Activated naive CD8-positive, alpha-beta T cell treated with anti-CD3 and anti-CD28 coated beads for 36 hours (primary cell): Measurements from ENCODE around the gene NRXN3. TPM values are rescaled to one million over a fixed set of nuclear protein-coding genes. Genes with fewer than 3 reads are reported as not detected.
"Not testable (repeated sequence)": the region's sequence is repeated elsewhere in the genome, so short reads cannot be mapped to it uniquely, and the experiment has no call there.

Source experiments
- DNase-seq: peaks from one replicate; pipeline ENCODE4 v3.0.0; 2021
- H3K27ac Mint-ChIP-seq: one replicate; pipeline ENCODE4 v1.8.0; 2022; ENCODE audit warnings: mild to moderate bottlenecking, moderate library complexity, mixed read lengths
- H3K27me3 Mint-ChIP-seq: one replicate; pipeline ENCODE4 v1.8.0; 2022; ENCODE audit warnings: mild to moderate bottlenecking, mixed read lengths
- H3K36me3 Mint-ChIP-seq: one replicate; pipeline ENCODE4 v1.8.0; 2021; ENCODE audit warnings: mild to moderate bottlenecking, mixed read lengths
- H3K4me1 Mint-ChIP-seq: one replicate; pipeline ENCODE4 v1.8.0; 2021; ENCODE audit warnings: mixed read lengths
- H3K4me3 Mint-ChIP-seq: one replicate; pipeline ENCODE4 v1.8.0; 2022; ENCODE audit warnings: mild to moderate bottlenecking, moderate library complexity, mixed read lengths
- H3K9me3 Mint-ChIP-seq: one replicate; pipeline ENCODE4 v1.8.0; 2022; ENCODE audit warnings: mixed read lengths
- total RNA-seq, 2 experiments: library from RNA; stranded (reverse); gene quantifications; one replicate each; pipeline ENCODE4 v1.2.3, GENCODE V29; 2021

NRXN3 gene
- total RNA-seq, 2 experiments from 2014 or later = not detected

DNA sequence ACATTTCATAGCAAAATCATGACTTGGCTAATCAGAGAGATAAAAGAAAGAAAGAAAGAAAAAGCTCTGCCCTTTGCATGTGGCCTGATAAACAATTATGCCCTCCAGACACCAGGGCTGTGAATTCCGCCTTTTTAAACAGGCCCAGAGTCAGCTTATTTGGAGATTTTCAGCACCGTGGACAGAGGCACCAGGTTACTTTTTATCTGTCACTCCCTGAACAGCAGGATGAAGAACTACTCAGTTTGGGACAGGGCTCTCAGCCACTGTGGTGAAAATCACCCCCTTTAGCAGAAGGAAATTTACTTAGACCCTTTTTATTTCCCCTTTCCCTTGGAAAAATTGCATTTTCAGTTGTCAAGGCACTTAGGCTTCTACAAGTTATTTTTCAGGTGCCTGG, 359.9 kb downstream of the NRXN3 start:
- Mint-ChIP-seq H3K4me1 (no peaks in the 10 kb centered on the region), H3K27ac (no peak overlapping the region), H3K27me3 (peaks cover 4% of the 10 kb centered on the region), H3K9me3 (peaks cover 11% of the 10 kb centered on the region), H3K4me3 (no peak overlapping the region), H3K36me3 (no peaks in the 10 kb centered on the region)
- no peak for DNase-seq

DNA sequence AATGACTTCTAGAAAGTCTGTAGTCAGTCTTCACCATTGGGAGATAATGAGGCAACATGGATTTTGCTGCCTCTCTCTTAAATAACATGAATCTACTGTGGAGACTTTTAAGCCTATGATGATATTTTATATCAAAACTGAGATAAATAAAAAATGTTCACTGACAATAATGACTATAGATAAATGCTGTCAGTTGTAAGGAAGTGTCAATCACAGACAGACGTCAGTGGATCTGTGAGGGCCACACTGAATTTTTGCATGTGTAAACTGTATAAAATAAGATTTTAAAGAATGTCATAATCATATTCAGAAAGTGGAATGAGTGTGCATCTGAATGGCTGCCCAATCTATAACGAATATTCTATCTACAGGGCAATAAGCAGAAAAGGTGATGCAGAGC, 364.0 kb downstream of the NRXN3 start:
- peaks cover 13% of the 10 kb centered on the region for H3K9me3 Mint-ChIP-seq
- no peak for DNase-seq
- H3K4me1 Mint-ChIP-seq = no peaks in the 10 kb centered on the region
- no peaks in the 10 kb centered on the region for H3K27me3 Mint-ChIP-seq
- H3K4me3 Mint-ChIP-seq = no peak overlapping the region
- no peak overlapping the region for H3K27ac Mint-ChIP-seq
- H3K36me3 Mint-ChIP-seq = no peaks in the 10 kb centered on the region

DNA sequence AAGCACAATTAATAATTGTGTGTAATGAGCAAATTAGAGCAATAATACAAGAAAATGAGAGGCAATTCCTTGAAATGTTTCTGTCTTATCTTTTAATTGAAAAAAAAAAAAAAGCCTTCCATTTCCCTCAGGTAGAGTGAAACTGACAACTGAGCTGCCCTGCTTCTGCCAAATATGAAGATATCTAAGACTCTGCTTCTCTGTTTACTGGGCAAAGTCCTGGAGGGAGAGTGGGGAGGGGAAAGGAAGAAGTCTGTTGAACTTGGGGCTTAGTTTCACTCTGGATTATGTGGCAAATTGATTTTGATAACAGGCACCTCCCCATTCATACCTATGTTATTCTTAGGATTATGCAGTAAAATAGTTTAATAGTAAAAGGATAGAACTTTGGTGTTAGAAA, 364.9 kb downstream of the NRXN3 start:
- Mint-ChIP-seq H3K36me3 (no peaks in the 10 kb centered on the region), H3K27me3 (no peaks in the 10 kb centered on the region), H3K9me3 (peaks cover 18% of the 10 kb centered on the region), H3K27ac (no peak overlapping the region), H3K4me3 (no peak overlapping the region), H3K4me1 (no peaks in the 10 kb centered on the region)
- no peak for DNase-seq

DNA sequence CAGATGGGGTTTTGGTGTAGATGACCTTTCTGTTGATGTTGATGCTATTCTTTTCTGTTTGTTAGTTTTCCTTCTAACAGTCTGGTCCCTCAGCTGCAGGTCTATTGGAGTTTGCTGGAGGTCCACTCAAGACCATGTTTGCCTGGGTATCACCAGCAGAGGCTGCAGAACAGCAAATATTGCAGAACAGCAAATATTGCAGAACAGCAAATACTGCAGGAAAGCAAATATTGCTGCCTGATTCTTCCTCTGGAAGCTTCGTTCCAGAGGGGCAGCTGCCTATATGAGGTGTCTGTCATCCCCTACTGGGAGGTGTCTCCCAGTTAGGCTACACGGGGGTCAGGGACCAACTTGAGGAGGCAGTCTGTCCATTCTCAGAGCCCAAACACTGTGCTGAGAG, 371.6 kb downstream of the NRXN3 start:
- not testable (repeated sequence) for H3K36me3 Mint-ChIP-seq, H3K4me1 Mint-ChIP-seq, H3K27me3 Mint-ChIP-seq, H3K4me3 Mint-ChIP-seq, DNase-seq, H3K9me3 Mint-ChIP-seq, H3K27ac Mint-ChIP-seq

GRCh38 chr14:78543433-78543832, 373.3 kb downstream of the NRXN3 start:
- no peaks in the 10 kb centered on the region for H3K36me3 Mint-ChIP-seq
- no peaks in the 10 kb centered on the region for H3K27me3 Mint-ChIP-seq
- no peak for DNase-seq
- no peak overlapping the region for H3K4me3 Mint-ChIP-seq
- H3K4me1 Mint-ChIP-seq = no peaks in the 10 kb centered on the region
- no peak overlapping the region for H3K27ac Mint-ChIP-seq
- H3K9me3 Mint-ChIP-seq = peaks cover 7% of the 10 kb centered on the region

DNA sequence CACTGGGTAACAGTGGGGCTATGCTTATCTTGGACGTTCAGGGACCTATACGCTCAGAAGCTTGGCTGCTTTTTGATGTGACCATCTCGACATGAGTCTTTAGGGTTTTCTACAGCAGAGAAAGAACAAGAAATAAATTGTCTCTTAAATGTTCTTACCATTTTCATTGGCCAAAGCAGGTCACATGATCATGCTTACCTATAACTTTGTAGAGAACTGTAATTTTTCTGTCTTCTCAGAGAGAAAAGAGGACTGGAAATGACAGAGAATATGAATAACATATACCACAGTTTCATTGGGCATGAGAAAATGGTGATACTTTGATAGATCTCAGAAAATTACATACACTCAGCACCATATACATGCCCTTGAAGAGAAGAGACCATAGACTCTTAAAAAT, 390.9 kb downstream of the NRXN3 start:
- Mint-ChIP-seq H3K9me3 (no peaks in the 10 kb centered on the region), H3K27ac (no peak overlapping the region), H3K4me3 (no peak overlapping the region), H3K36me3 (no peaks in the 10 kb centered on the region), H3K27me3 (peaks cover 6% of the 10 kb centered on the region), H3K4me1 (peaks cover 2% of the 10 kb centered on the region)
- no peak for DNase-seq

DNA sequence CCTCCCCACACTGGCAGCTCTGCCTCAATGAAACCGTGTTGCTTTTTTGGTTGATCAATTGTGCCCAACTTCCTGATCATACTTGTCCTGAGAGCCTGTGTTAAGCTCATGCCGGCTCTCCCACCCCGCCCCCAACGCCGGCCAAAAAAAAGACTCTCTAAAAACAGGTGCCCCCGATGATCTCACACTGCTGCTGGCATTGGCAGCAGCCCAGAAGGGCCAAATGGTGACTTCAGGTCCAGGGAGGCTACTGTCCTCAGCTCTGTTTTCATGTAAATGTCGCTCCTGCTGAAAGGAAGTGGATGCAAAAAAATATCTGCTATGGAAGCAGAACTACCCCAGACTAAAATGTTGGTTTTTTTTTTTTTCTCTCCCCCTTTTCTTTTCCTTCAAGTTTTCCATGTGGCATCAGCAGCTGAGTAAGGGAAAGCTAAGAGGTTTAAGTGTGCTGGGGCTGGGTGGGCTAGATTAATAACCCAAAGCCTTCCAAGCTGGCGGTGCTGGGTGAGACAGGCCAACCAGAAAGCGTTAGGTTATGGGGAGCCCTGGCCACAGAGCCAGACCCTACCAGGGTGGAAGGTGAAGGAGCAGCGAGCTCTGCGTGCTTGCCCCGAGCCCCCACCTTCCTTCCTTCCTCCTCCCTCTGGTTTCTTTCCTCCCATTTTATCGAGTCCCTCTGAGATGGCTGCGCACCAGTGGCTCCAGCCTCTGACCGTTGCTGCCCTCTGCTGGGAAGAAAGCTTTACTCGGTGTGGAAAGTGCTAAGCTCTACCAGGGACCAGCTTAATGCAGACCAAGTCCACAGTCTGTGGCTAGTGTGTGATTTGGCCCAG, 396.1 kb downstream of the NRXN3 start:
- no peak overlapping the region for H3K4me3 Mint-ChIP-seq
- H3K27ac Mint-ChIP-seq = no peak overlapping the region
- peaks cover 4% of the 10 kb centered on the region for H3K4me1 Mint-ChIP-seq
- H3K9me3 Mint-ChIP-seq = no peaks in the 10 kb centered on the region
- DNase-seq = peak; percentile 69
- H3K27me3 Mint-ChIP-seq = peaks cover 5% of the 10 kb centered on the region
- no peaks in the 10 kb centered on the region for H3K36me3 Mint-ChIP-seq

DNA sequence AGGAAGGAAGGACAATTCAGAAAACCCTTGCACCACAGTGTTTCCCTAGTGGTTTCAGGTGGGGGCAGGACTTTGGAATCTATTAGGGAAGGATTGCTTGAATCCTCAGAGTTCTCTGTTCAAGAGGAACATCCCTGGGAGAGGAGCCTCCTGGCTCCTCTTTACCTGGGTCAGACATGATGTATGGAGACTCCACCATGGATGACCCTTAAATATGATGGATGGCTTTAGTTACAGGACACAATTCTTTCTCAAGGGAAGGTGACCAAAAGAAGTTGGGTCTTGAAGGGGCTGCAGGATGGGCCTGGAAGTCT, 396.6 kb downstream of the NRXN3 start:
- Mint-ChIP-seq H3K36me3 (no peaks in the 10 kb centered on the region), H3K27ac (no peak overlapping the region), H3K4me1 (peaks cover 4% of the 10 kb centered on the region), H3K4me3 (no peak overlapping the region), H3K9me3 (no peaks in the 10 kb centered on the region), H3K27me3 (peaks cover 5% of the 10 kb centered on the region)
- DNase-seq = no peak

DNA sequence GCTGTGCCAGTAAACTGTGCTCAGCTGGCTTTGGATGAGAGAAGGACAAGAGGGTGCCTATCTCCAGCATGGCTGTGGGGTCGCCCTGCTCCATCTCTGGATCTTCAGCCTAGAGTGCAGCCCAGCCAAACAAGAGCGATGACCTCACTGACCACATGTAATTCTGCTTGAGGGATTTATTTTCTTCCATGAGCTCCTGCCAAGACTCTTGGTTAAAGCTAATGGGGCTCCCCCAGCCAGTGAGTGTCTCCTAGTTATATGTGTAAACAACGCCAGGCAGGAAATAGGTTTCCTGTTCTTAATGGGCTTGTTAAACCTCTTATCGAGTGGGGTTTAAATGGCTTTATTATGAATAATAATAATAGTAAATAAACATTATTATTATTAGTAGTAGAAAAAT, 397.2 kb downstream of the NRXN3 start:
- Mint-ChIP-seq H3K9me3 (no peaks in the 10 kb centered on the region), H3K27ac (no peak overlapping the region), H3K4me1 (peaks cover 4% of the 10 kb centered on the region), H3K36me3 (no peaks in the 10 kb centered on the region), H3K4me3 (no peak overlapping the region), H3K27me3 (peaks cover 5% of the 10 kb centered on the region)
- DNase-seq = no peak

DNA sequence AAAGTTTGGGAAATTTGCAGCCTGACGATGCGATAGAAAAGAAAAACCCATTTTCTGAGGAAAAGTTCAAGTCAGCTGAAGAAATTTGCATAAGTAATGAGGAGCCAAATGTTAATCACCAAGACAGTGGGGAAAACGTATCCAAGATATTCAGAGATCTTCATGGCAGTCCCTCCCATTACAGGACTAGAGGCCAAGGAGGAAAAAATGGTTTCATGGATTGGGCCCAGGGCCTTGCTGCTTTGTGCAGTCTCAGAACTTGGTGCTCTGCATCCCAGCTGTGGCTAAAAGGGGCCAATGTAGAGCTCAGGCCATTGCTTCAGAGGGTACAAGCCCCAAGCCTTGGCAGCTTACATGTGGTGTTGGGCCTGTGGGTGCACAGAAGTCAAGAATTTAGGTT, 403.6 kb downstream of the NRXN3 start:
- H3K9me3 Mint-ChIP-seq = peaks cover 16% of the 10 kb centered on the region
- H3K36me3 Mint-ChIP-seq, H3K4me1 Mint-ChIP-seq, H3K27ac Mint-ChIP-seq, H3K27me3 Mint-ChIP-seq, H3K4me3 Mint-ChIP-seq, DNase-seq: not testable (repeated sequence)

DNA sequence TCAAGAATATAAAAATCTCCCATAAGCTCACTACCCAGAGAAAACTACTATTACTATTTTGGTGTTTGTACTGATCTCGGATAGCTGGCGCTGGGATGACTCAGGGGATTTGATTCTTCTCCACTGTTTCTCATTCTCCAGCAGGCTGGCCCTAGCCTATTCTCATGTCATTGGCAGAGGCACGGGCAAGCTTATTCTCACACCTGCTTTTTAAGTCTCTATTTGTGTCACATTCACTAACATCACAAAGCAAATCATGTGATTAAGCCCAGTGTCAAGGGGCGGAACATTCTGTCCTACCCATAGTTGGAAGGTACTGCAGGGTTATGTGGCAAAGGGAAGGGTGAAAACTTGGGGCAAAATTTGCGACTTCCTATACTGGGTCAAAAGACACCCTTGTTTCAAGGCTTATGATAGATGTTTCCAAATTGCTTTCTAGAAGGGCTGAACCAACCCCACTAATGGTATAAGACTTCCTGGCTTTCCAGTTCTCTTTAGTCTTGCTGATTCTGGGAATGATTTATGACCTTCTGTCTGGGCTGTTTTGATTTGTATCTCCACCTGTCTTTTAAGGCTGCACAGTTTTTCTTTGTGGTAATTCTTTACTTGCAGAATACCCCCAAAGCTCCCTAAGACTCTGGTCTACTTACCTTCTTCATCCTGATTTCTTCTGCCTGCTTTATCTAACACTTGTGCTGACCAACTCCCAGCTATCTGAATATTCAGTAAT, 406.4 kb downstream of the NRXN3 start:
- H3K4me1 Mint-ChIP-seq = no peaks in the 10 kb centered on the region
- DNase-seq = no peak
- peaks cover 16% of the 10 kb centered on the region for H3K9me3 Mint-ChIP-seq
- H3K27ac Mint-ChIP-seq = no peak overlapping the region
- H3K27me3 Mint-ChIP-seq = peaks cover 3% of the 10 kb centered on the region
- H3K4me3 Mint-ChIP-seq = no peak overlapping the region
- H3K36me3 Mint-ChIP-seq = peaks cover 2% of the 10 kb centered on the region

DNA sequence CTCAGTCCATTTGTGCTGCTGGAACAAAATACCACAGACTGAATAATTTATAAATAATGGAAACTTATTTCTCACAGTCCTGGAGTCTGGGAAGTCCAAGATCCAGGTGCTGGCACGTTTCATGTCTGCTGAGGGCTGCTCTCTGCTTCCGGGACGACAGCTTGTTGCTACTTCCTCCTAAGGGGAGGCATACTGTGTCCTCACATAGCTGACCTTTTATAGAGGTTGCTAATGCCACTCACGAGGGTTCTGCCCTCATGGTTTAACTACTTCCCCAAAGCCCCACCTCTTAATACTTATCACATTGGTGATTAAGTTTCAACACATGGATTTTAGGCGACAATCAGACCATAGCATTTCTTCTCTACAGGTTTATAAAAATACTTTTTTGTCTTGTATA, 411.1 kb downstream of the NRXN3 start:
- no peak overlapping the region for H3K4me3 Mint-ChIP-seq
- no peak overlapping the region for H3K27ac Mint-ChIP-seq
- no peaks in the 10 kb centered on the region for H3K9me3 Mint-ChIP-seq
- no peaks in the 10 kb centered on the region for H3K4me1 Mint-ChIP-seq
- no peak for DNase-seq
- no peaks in the 10 kb centered on the region for H3K36me3 Mint-ChIP-seq
- peaks cover 3% of the 10 kb centered on the region for H3K27me3 Mint-ChIP-seq

- no peaks in the 10 kb centered on the region for H3K4me1 Mint-ChIP-seq
- DNase-seq = no peak
- H3K27me3 Mint-ChIP-seq = no peaks in the 10 kb centered on the region
- H3K9me3 Mint-ChIP-seq = no peaks in the 10 kb centered on the region
- no peak overlapping the region for H3K4me3 Mint-ChIP-seq
- no peaks in the 10 kb centered on the region for H3K36me3 Mint-ChIP-seq
- no peak overlapping the region for H3K27ac Mint-ChIP-seq
Observed at GRCh38 chr14:78586681-78587080, 416.5 kb downstream of the NRXN3 start.

GRCh38 chr14:78588906-78589305, 418.7 kb downstream of the NRXN3 start:
- Mint-ChIP-seq H3K4me1 (no peaks in the 10 kb centered on the region), H3K27ac (no peak overlapping the region), H3K4me3 (no peak overlapping the region), H3K9me3 (no peaks in the 10 kb centered on the region), H3K36me3 (no peaks in the 10 kb centered on the region), H3K27me3 (no peaks in the 10 kb centered on the region)
- no peak for DNase-seq

DNA sequence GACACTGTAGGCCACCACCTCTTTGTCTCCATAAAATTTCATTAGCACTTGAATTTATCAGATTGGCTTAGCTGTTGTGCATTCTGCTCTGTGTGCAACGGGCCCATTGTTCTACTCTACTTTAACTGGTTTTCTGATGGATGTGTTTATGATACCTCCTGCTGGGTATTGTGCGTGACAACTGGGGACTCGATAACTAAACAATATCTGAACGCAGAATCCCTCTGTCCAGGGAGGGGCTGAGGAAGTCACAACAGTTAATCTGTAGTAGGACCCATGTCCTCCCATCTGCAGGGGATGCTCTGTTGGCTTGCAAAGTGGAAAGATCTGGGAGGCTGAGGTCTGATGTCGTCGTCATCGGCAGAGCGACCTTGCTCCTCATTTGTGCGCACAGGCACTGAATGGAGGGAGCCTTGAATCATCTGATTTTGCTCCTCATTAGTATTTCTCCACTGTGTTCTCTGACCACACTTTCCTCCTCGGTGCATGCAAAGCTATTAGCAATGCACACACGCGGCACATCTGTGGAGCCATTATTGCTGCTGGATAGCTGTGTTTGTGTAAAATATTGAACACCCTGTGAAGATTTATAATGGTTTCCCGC, 422.5 kb downstream of the NRXN3 start:
- H3K36me3 Mint-ChIP-seq = no peaks in the 10 kb centered on the region
- H3K4me3 Mint-ChIP-seq = no peak overlapping the region
- no peak overlapping the region for H3K27ac Mint-ChIP-seq
- H3K9me3 Mint-ChIP-seq = no peaks in the 10 kb centered on the region
- peaks cover 1% of the 10 kb centered on the region for H3K27me3 Mint-ChIP-seq
- DNase-seq = no peak
- no peaks in the 10 kb centered on the region for H3K4me1 Mint-ChIP-seq

GRCh38 chr14:78593949-78594348, 423.8 kb downstream of the NRXN3 start:
- H3K27me3 Mint-ChIP-seq = peaks cover 13% of the 10 kb centered on the region
- no peak overlapping the region for H3K4me3 Mint-ChIP-seq
- no peak overlapping the region for H3K27ac Mint-ChIP-seq
- no peaks in the 10 kb centered on the region for H3K9me3 Mint-ChIP-seq
- no peaks in the 10 kb centered on the region for H3K36me3 Mint-ChIP-seq
- H3K4me1 Mint-ChIP-seq = peaks cover 1% of the 10 kb centered on the region
- DNase-seq = no peak
